Measurements from ENCODE around the gene BMX. TPM values are rescaled to one million over a fixed set of nuclear protein-coding genes. Genes with fewer than 3 reads are reported as not detected.

The BMX gene
- polyA plus RNA-seq, 1 donor: 1.8 TPM

DNA sequence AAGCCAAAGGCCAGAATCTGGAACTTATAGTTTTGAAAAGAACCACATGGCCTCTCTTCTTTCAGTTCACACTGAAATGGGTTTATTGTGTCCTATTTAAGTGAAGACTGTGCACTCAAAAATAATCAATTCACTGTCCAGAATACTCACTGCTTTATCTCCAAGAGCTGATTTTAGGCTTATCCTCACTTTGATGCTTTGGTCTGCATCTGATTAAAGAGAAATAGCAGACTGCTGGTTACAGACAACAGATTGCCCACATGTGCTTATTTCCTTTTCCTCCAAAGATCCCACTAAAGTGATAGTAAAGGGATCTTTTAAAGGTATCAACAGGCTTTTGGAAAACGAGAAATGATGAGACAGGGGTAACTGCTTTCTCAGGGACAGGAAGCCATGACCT, 69.5 kb downstream of the BMX start:
- DNase-seq (ENCODE audit: low read depth): no peak

DNA sequence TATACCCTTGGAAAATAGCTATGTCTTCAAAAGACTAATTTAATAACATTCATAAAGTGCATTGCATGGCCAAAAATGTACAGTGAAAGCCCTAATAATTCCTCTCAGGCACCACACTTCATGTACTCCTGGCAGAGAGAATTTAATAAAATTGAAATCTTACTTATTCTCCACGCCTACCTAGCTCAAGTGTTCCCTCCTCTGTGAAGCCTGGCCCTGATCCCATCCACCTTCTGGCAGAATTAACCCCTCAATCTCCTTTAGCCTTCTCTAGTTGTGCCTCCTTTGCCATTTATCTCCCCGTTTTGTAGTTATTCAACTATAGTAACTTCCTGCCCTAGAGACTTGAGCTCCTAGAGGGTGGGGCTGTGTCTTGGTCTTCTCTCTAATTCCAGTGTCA, 73.4 kb downstream of the BMX start:
- DNase-seq (ENCODE audit: low read depth): no peak

DNA sequence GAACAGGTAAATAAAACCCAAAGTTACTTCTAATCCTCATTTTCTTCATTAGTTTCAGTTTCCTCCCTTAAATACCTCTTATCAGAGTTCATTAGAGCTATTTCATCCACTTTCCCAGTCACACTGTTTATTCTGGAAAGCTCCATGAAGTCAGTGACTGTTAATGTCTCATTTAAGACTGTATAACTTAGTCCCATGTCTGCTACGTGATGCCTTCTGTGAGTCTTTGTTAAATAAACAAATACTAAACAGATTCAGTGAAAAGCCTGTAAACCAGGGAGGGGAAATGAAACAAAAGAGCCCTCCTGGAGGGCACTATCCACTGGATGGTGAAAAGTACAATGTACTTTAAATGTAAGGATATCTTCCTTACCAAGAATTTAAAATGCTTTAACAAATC, 75.4 kb downstream of the BMX start:
- no peak for DNase-seq (ENCODE audit: low read depth)

DNA sequence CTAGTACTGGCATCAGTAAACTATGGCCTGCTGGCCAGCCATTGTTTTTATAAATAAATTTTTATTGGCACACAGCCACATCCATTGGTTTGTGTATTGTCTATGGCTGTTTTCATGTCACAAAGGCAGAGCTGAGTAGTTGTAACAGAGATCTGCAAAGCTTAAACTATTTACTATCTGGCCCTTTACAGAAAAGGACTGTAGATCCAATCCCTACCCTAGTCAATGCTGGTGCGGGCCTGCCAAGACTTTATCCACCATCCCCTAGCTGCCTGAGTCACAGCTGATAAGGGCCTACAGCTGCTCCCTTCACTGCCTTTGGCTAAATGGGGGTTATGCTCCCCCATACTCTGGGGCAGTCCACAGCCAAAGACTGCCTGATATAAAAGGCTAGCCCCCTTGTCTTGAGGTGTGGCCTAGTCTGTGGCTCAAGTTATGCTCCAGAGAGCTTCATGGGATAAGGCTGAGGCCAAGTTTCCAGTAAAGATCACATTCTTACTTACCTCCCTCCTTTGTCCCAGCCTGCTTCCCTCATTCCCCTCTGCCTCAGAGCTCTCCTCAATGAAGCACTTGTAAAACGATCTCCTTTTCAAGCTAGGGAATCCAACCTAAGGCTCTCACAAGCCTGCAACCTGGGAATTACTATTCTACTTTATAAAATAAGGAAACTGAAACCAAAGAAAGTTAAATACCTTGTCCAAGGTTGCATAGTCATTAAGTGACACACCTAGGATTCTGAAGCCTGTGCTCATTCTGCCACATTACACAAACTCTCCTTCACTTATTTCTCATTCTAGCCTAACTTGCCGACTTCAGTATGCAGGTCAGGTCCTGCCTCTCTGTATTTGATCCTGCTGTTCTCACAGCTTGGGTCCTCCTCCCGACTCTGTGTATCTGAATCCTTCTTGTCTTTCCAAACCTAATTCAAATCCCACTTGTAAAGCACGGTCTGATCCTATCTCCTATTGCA, 79.5 kb downstream of the BMX start:
- no peak for DNase-seq (ENCODE audit: low read depth)

DNA sequence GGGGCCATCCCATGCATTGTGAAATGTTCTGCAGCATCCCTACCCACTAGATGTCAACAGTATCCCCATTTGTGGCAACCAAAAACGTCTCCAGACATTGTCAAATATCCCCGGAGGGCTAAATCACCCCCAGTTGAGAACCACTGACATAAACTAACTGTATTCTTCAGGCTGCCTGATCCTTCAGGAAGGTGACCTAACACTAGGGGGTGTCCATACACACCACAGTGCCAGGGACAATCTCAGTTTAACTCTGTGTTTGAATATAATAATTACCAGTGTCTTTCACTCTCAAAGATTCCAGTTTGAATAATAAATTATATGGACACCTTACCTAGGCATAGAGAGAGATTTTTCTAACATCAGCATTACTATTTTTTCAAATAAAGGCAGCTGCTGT, 93.8 kb downstream of the BMX start:
- no peak for DNase-seq (ENCODE audit: low read depth)

DNA sequence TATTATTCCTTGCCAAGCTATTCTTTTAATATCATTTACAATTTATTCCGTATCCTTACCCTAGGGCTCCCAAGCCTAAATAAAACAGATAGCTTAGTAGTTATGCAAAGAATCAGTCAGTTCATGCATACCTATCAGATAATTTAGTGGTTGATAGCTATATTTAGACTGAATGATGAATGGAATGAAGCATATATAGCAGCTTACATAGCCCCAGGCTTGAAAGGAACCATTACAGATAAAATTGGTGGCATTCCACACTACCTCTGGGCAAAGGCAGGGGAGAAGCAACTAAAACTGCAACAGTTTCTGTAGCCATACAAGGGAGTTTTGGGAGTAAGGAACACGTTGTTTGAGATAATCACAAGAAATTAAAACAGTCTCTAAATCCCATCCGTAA, 97.4 kb downstream of the BMX start:
- no peak for DNase-seq (ENCODE audit: low read depth)

DNA sequence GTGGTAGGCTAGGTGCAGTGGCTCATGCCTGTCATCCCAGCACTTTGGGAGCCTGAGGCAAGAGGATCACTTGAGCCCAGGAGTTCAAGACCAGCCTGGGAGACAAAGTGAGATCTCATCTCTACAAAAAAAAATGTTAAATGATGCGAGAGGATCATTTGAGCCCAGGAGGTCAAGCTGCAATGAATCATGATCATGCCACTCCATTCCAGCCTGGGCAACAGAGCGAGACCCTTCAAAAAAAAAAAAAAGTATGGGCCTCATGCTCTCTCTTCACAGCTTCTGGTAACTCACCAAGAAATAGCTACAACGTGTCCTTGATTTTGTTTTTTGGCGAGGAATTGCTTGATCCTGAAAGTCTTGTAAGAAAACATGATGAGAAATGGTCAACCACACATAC, 98.9 kb downstream of the BMX start:
- no peak for DNase-seq (ENCODE audit: low read depth)

DNA sequence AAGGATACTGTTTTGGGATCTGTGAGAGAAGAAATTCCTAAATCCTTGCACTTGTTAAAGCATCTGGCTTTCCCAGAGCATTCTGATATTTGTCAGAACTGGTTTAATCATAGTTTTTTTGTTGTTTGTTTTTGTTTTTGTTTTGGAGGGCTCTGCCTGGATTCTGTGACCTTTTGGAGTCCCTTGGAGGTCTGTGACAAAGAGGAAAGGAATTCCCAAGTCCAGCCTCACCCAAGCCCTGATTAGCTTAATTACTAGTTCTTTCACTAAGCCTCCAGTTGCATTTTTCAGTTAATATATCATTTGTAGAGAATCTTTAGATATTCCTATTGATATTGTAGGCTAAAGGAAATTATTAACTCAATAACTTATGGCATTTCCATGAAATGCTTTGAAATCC, 99.4 kb downstream of the BMX start:
- no peak for DNase-seq (ENCODE audit: low read depth)

DNA sequence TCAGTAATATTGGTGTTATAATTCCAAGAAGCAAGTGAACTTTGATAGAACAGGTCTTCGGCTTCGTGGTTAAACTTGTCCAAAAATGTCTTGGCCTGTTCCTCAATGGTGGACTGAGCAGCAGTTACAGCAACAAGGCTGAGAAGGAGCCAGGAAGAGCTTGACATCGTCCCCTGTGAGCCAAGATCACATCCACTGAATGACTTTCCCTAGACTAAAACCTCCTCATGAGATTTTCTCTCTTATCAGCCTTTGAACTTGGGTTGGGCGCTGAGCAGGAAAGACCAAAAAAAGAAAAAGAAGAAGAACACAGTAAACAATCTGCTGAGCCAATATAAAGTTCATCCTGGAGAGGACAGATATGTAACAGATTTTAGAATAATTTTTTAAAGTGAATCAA, 100.1 kb downstream of the BMX start, which contains the start of gene ACE2:
TSS of gene ACE2 (minus strand) at position 216 of the 400 bp plus-strand sequence. CDS start at position 167, 49 bp downstream.
- DNase-seq (ENCODE audit: low read depth): no peak

DNA sequence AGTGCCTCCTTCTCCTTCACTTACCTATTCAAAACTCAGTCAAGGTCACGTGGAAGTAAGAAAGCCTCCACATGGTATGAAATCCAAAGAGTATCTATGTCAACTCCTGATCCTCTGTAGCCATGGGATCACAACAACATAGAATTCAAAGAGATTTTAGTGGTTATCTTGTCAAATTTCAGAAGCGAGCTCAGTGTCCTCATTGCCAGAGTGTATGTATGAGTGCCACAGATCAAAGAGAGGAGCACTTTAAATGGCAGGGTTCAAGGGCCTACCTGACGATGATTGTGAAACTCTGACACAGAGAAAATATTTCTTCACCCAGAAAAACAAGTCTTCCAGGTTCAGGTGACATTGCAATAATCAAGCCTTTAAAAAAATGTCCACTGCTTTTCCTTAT, 101.3 kb downstream of the BMX start:
- no peak for DNase-seq (ENCODE audit: low read depth)

DNA sequence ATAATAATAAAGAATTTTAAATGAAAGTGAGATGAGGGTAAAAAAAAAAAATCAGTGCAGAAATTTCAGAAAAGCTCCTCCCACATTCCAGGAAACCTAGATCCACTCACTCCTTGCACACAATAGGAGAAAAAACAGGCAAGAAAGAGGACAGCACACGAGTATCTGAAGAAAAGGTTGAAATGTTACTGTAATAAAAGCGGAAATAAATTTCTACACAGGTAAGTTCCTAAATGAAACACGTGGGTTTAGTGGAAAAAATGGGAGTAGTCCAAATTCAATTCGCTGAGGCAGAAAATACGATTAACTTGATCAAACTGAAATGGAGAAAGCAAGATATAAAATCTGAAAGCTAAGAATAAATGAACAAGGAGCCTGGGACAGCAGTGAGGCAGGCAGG, 102.2 kb downstream of the BMX start:
- no peak for DNase-seq (ENCODE audit: low read depth)

DNA sequence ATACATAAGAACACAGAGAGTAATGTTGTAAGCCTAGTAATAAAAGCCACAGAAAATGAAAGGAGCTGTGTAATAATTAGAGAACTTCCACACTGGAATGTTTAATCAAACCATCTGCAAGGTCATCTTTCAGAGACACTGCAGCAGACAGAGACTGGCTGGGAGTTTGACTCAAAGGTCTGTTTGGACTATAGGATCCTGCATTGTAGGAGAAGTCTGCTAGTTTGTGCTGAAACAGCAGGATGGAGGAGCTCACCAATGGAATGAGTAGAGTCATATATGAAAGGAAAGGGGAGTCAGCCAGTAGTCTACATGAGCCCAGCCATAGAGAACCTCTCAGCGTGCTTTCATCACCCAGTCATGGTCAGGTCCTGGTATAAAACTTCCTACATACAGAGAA, 104.6 kb downstream of the BMX start:
- DNase-seq (ENCODE audit: low read depth): no peak

Other genes starting within 250 kb of the BMX start
- gene ASB9, start 230.7 kb upstream of the BMX start, polyA plus RNA-seq (ENCODE audit: insufficient read length): 4.1 TPM
- 12.2 TPM for gene ASB11, start 185.2 kb upstream of the BMX start, polyA plus RNA-seq (ENCODE audit: insufficient read length)
- 5.4 TPM for gene PIGA, start 165.3 kb upstream of the BMX start, polyA plus RNA-seq (ENCODE audit: insufficient read length)
- gene VEGFD, start 116.4 kb upstream of the BMX start, polyA plus RNA-seq (ENCODE audit: insufficient read length): 0.59 TPM
- gene PIR, start 7.5 kb upstream of the BMX start, polyA plus RNA-seq (ENCODE audit: insufficient read length): 2.3 TPM
- gene ACE2, start 100.2 kb downstream of the BMX start, polyA plus RNA-seq (ENCODE audit: insufficient read length): not detected
- gene CLTRN, start 164.0 kb downstream of the BMX start, polyA plus RNA-seq (ENCODE audit: insufficient read length): 0.61 TPM
- 4.5 TPM for gene CA5B, start 237.5 kb downstream of the BMX start, polyA plus RNA-seq (ENCODE audit: insufficient read length)